Right lobe of liver (tissue), 4 donors: Measurements from ENCODE around the gene RCAN1.

Experiments
- CTCF ChIP-seq, 4 donors: fragments of 200-600 bp in 3 of 4; fragments of 450-650 bp in 1 of 4; IDR thresholded peaks; one replicate each; pipeline versions ENCODE4 v1.5.1 to v1.8.0; 2016 to 2022; ENCODE audit warnings: antibody characterized with exemption in 4 of 4, mild to moderate bottlenecking in 2 of 4
- POLR2A ChIP-seq: fragments of 450-650 bp; IDR thresholded peaks from one replicate; pipeline ENCODE4 v1.6.1; 2017; ENCODE audit warnings: antibody characterized with exemption, mild to moderate bottlenecking
- donor health status: DM: no; HTN: no; CAD: no.
- donor health status: DM: no; HTN: no; CAD: no.
- donor health status: DM: no; HTN: yes; CAD: no.

GRCh38 chr21:34589511-34590282 is 25.2 kb downstream of the RCAN1 start:
- TF ChIP-seq CTCF (IDR thresholded peaks at IDR 0.05) (no peak), POLR2A (no peak)
